ENCODE results near the gene LILRB3. TPM values are rescaled to one million over a fixed set of nuclear protein-coding genes. Genes with fewer than 3 reads are reported as not detected.
"Not testable (repeated sequence)": the region's sequence is repeated elsewhere in the genome, so short reads cannot be mapped to it uniquely, and the experiment has no call there.

Gene LILRB3
- total RNA-seq, 1 donor from 2014 or later = 38.2 TPM

GRCh38 chr19:54209811-54210494, 12.9 kb downstream of the LILRB3 start:
- peak overlapping the region; percentile 71 to 75 for H3K27ac ChIP-seq
- no peak overlapping the region for H3K4me3 ChIP-seq
- no peaks in the 10 kb centered on the region for H3K9me3 ChIP-seq
- intact Hi-C loops (cut with DNase I) = no loop called here
- peaks cover 7 to 13% of the 10 kb centered on the region in 2 donors for H3K4me1 ChIP-seq
- no peaks in the 10 kb centered on the region for H3K27me3 ChIP-seq
- DNase-seq (ENCODE audit: low spot score in 2 of 2) = peak; percentile 75 to 91
- H3K36me3 ChIP-seq = peaks cover 31 to 32% of the 10 kb centered on the region in 2 donors
- no peak for TF ChIP-seq CTCF (IDR thresholded peaks at IDR 0.05)

GRCh38 chr19:54209058-54209810, 13.6 kb downstream of the LILRB3 start:
- Histone ChIP-seq H3K27ac (peak overlapping the region; percentile 71 to 75), H3K4me1 (peaks cover 7 to 13% of the 10 kb centered on the region in 2 donors), H3K36me3 (peaks cover 33 to 36% of the 10 kb centered on the region in 2 donors), H3K4me3 (no peak overlapping the region), H3K9me3 (no peaks in the 10 kb centered on the region), H3K27me3 (no peaks in the 10 kb centered on the region)
- intact Hi-C loops (cut with DNase I) = no loop called here
- no peak for TF ChIP-seq CTCF (IDR thresholded peaks at IDR 0.05)
- DNase-seq (ENCODE audit: low spot score in 2 of 2) = no peak

- TF ChIP-seq CTCF (IDR thresholded peaks at IDR 0.05) = no peak
- H3K4me3 ChIP-seq = no peak overlapping the region
- H3K9me3 ChIP-seq = no peaks in the 10 kb centered on the region
- H3K27me3 ChIP-seq = no peaks in the 10 kb centered on the region
- peaks cover 7 to 14% of the 10 kb centered on the region in 2 donors for H3K4me1 ChIP-seq
- peaks cover 38 to 40% of the 10 kb centered on the region in 2 donors for H3K36me3 ChIP-seq
- intact Hi-C loops (cut with DNase I) = no loop called here
- DNase-seq (ENCODE audit: low spot score in 2 of 2) = no peak
- H3K27ac ChIP-seq = peak overlapping the region; percentile 71 to 75
Measured at GRCh38 chr19:54208784-54209057, 14.1 kb downstream of the LILRB3 start.

- H3K4me3 ChIP-seq = no peak overlapping the region
- peak overlapping the region; percentile 71 to 75 for H3K27ac ChIP-seq
- H3K4me1 ChIP-seq = peaks cover 7 to 18% of the 10 kb centered on the region in 2 donors
- H3K27me3 ChIP-seq = no peaks in the 10 kb centered on the region
- TF ChIP-seq CTCF (IDR thresholded peaks at IDR 0.05) = no peak
- peak; percentile 59 to 86 for DNase-seq (ENCODE audit: low spot score in 2 of 2)
- intact Hi-C loops (cut with DNase I) = no loop called here
- H3K36me3 ChIP-seq = peaks cover 40 to 45% of the 10 kb centered on the region in 2 donors
- no peaks in the 10 kb centered on the region for H3K9me3 ChIP-seq
Measured at GRCh38 chr19:54207983-54208783, 14.6 kb downstream of the LILRB3 start.

GRCh38 chr19:54207676-54207982, 15.2 kb downstream of the LILRB3 start:
- no peaks in the 10 kb centered on the region for H3K9me3 ChIP-seq
- TF ChIP-seq CTCF (IDR thresholded peaks at IDR 0.05) = no peak
- DNase-seq (ENCODE audit: low spot score in 2 of 2) = no peak
- no peak overlapping the region for H3K4me3 ChIP-seq
- intact Hi-C loops (cut with DNase I) = no loop called here
- H3K4me1 ChIP-seq = peaks cover 7 to 23% of the 10 kb centered on the region in 2 donors
- H3K27ac ChIP-seq = peak overlapping the region; percentile 37 to 64
- no peaks in the 10 kb centered on the region for H3K27me3 ChIP-seq
- H3K36me3 ChIP-seq = peaks cover 46 to 50% of the 10 kb centered on the region in 2 donors

GRCh38 chr19:54207193-54207592, 15.6 kb downstream of the LILRB3 start:
- H3K36me3 ChIP-seq = peaks cover 50 to 55% of the 10 kb centered on the region in 2 donors

More at GRCh38 chr19:54207193-54207592, 15.6 kb downstream of the LILRB3 start:
- DNase-seq (ENCODE audit: low spot score in 2 of 2); H3K27me3 ChIP-seq; H3K4me3 ChIP-seq; intact Hi-C loops (cut with DNase I); H3K9me3 ChIP-seq: not testable (repeated sequence)
- Histone ChIP-seq H3K27ac (peak overlapping the region; percentile 37 to 64), H3K4me1 (peaks cover 7 to 27% of the 10 kb centered on the region in 2 donors)

Data from ascending aorta (tissue), 2 donors.